IMR-90 (cell line): ENCODE measurements around the gene PSMD9. TPM values are rescaled to one million over a fixed set of nuclear protein-coding genes. Genes with fewer than 3 reads are reported as not detected.

Source experiments
- ATAC-seq: fragments of 200-7000 bp; cut with Tn5 transposase; 2 replicates; pipeline ENCODE4 v1.9.1; 2020; ENCODE audit warnings: low read depth, mild to moderate bottlenecking, moderate library complexity
- BruUV-seq: library from RNA; stranded (reverse); fragments of 400-500 nt; replicated peaks from 2 replicates; lab custom pipeline; 2021; lab: Mats Ljungman, UMichigan
- CTCF ChIA-PET: fragments of 300-600 bp; formaldehyde crosslinking; extraction: SDS; loops from one replicate; lab custom pipeline; 2021; ENCODE audit warnings: antibody characterized with exemption; lab: Yijun Ruan, JAX
- POLR2A ChIA-PET: fragments of 300-600 bp; sonication (Branson Sonifier 250); formaldehyde crosslinking; loops from one replicate; lab custom pipeline; 2022; ENCODE audit warnings: antibody characterized with exemption; ENCODE audit not compliant: unreplicated experiment; lab: Charles Lee
- DNase-seq: peaks from one replicate; pipeline ENCODE4 v3.0.0; 2013
- H2AFZ ChIP-seq: replicated peaks from 2 replicates; pipeline ENCODE3; 2013; ENCODE audit warnings: low read length, mild to moderate bottlenecking; ENCODE audit not compliant: poor library complexity
- H2AK5ac ChIP-seq: 2 replicates; pipeline ENCODE4 v1.6.1; 2013; ENCODE audit warnings: low read depth, low read length, inconsistent platforms
- H2AK9ac ChIP-seq: replicated peaks from 2 replicates; pipeline ENCODE3; 2013; ENCODE audit warnings: mild to moderate bottlenecking, low read depth, low read length, moderate library complexity; ENCODE audit not compliant: poor library complexity
- H2BK120ac ChIP-seq: 2 replicates; pipeline ENCODE4 v1.6.1; 2013; ENCODE audit warnings: low read depth, low read length, inconsistent platforms
- H2BK15ac ChIP-seq: 3 replicates; pipeline ENCODE4 v1.6.1; 2013; ENCODE audit warnings: low read depth, low read length, inconsistent platforms
- H2BK20ac ChIP-seq: 2 replicates; pipeline ENCODE4 v1.6.1; 2013; ENCODE audit warnings: low read depth, mild to moderate bottlenecking, inconsistent platforms, low read length, moderate library complexity
- H2BK5ac ChIP-seq: 2 replicates; pipeline ENCODE4 v1.6.1; 2013; ENCODE audit warnings: mild to moderate bottlenecking, low read depth, low read length, inconsistent platforms; ENCODE audit not compliant: poor library complexity, severe bottlenecking
- H3K14ac ChIP-seq: replicated peaks from 2 replicates; pipeline ENCODE4 v1.6.1; 2013; ENCODE audit warnings: low read depth, low read length, inconsistent platforms
- H3K18ac ChIP-seq: 2 replicates; pipeline ENCODE4 v1.6.1; 2013; ENCODE audit warnings: low read depth, low read length, control low read depth
- H3K23ac ChIP-seq: 2 replicates; pipeline ENCODE4 v1.6.1; 2013; ENCODE audit warnings: low read depth, low read length, inconsistent platforms
- H3K27ac ChIP-seq: 2 replicates; pipeline ENCODE4 v1.5.1; 2013; ENCODE audit warnings: mild to moderate bottlenecking, control low read depth, low read length; ENCODE audit not compliant: insufficient read depth
- H3K27me3 ChIP-seq: 2 replicates; pipeline ENCODE4 v1.6.1; 2013; ENCODE audit warnings: low read length; ENCODE audit not compliant: control insufficient read depth, insufficient read depth
- H3K36me3 ChIP-seq: 2 replicates; pipeline ENCODE4 v1.6.1; 2013; ENCODE audit warnings: low read length, mixed read lengths; ENCODE audit not compliant: control insufficient read depth, insufficient read depth
- H3K4ac ChIP-seq: 2 replicates; pipeline ENCODE4 v1.6.1; 2013; ENCODE audit warnings: low read depth, low read length, inconsistent platforms
- H3K4me1 ChIP-seq: 2 replicates; pipeline ENCODE4 v1.6.1; 2013; ENCODE audit warnings: low read length, mixed read lengths; ENCODE audit not compliant: control insufficient read depth, insufficient read depth
- H3K4me2 ChIP-seq: 2 replicates; pipeline ENCODE4 v1.6.1; 2013; ENCODE audit warnings: low read depth, mild to moderate bottlenecking, control low read depth, low read length, moderate library complexity
- H3K4me3 ChIP-seq: 2 replicates; pipeline ENCODE4 v1.5.1; 2013; ENCODE audit warnings: low read depth, mild to moderate bottlenecking, control low read depth, low read length, moderate library complexity; ENCODE audit not compliant: insufficient read depth
- H3K56ac ChIP-seq: 2 replicates; pipeline ENCODE4 v1.6.1; 2013; ENCODE audit warnings: low read length, inconsistent platforms; ENCODE audit not compliant: insufficient read depth; ENCODE audit errors: extremely low read depth
- H3K79me1 ChIP-seq, 2 experiments: 2 replicates each; pipeline ENCODE4 v1.6.1; 2013; ENCODE audit warnings: low read length in 2 of 2, inconsistent platforms in 1 of 2, low read depth in 1 of 2
- H3K9ac ChIP-seq: 2 replicates; pipeline ENCODE4 v1.6.1; 2013; ENCODE audit warnings: low read depth, low read length, control low read depth
- H3K9me1 ChIP-seq: 2 replicates; pipeline ENCODE4 v1.6.1; 2013; ENCODE audit warnings: low read length, inconsistent platforms; ENCODE audit not compliant: insufficient read depth
- H3K9me3 ChIP-seq: 2 replicates; pipeline ENCODE4 v1.6.1; 2013; ENCODE audit warnings: low read length; ENCODE audit not compliant: control insufficient read depth, insufficient read depth
- H4K20me1 ChIP-seq: 2 replicates; pipeline ENCODE4 v1.6.1; 2013; ENCODE audit warnings: low read length, inconsistent platforms; ENCODE audit not compliant: insufficient read depth
- H4K5ac ChIP-seq: 2 replicates; pipeline ENCODE4 v1.6.1; 2013; ENCODE audit warnings: mild to moderate bottlenecking, low read depth, low read length, control low read depth
- H4K8ac ChIP-seq, 2 experiments: 2 replicates each; pipeline ENCODE4 v1.6.1; 2013; ENCODE audit warnings: low read depth in 2 of 2, low read length in 2 of 2, control low read depth in 1 of 2, inconsistent platforms in 1 of 2
- H4K91ac ChIP-seq: 2 replicates; pipeline ENCODE4 v1.6.1; 2013; ENCODE audit warnings: low read depth, low read length, inconsistent platforms; ENCODE audit not compliant: insufficient read depth
- BHLHE40 ChIP-seq: fragments of 150-350 bp; IDR thresholded peaks from 2 replicates; pipeline ENCODE4 v1.6.1; 2016; ENCODE audit warnings: mild to moderate bottlenecking, low read depth, low read length
- CHD1 ChIP-seq: IDR thresholded peaks from 2 replicates; pipeline ENCODE4 v1.6.1; 2012; ENCODE audit warnings: low read depth, low read length, improper control_type of control experiment
- CTCF ChIP-seq: conservative IDR thresholded peaks from 2 replicates; pipeline ENCODE4 v1.5.1; 2012; ENCODE audit warnings: mild to moderate bottlenecking, low read depth, low read length, improper control_type of control experiment
- FOS ChIP-seq: fragments of 150-350 bp; IDR thresholded peaks from 2 replicates; pipeline ENCODE4 v1.6.1; 2016; ENCODE audit warnings: low read depth, low read length
- MAFK ChIP-seq: IDR thresholded peaks from 2 replicates; pipeline ENCODE4 v1.6.1; 2012; ENCODE audit warnings: low read depth, low read length, improper control_type of control experiment
- MAZ ChIP-seq: IDR thresholded peaks from 2 replicates; pipeline ENCODE4 v1.6.1; 2012; ENCODE audit warnings: low read depth, mild to moderate bottlenecking, low read length, improper control_type of control experiment, moderate library complexity, borderline replicate concordance
- SMC3 ChIP-seq: fragments of 150-350 bp; IDR thresholded peaks from 2 replicates; pipeline ENCODE4 v1.6.1; 2016; ENCODE audit warnings: low read depth, mild to moderate bottlenecking, antibody characterized with exemption, low read length, moderate library complexity
- USF2 ChIP-seq: fragments of 150-350 bp; IDR thresholded peaks from 2 replicates; pipeline ENCODE4 v1.6.1; 2017; ENCODE audit warnings: mild to moderate bottlenecking, antibody characterized with exemption, low read length, low read depth
- WGBS, 2 experiments: methylation state at CpG; one replicate each; pipeline versions ENCODE4 v1.1.5 to v1.1.7; 2013; ENCODE audit warnings: missing lambda C conversion rate in 2 of 2; ENCODE audit not compliant: insufficient read length in 1 of 2; ENCODE audit errors: extremely low coverage in 2 of 2; 5-methylcytosine and 5-hydroxymethylcytosine counted together
- dilution Hi-C: fragments of 300-500 bp; cut with HindIII; formaldehyde crosslinking; loops from one replicate; pipeline ENCODE4 v1.14.3; 2018; ENCODE audit warnings: low sequenced_read_pairs; ENCODE audit not compliant: unreplicated experiment
- in situ Hi-C: fragments of 300-500 bp; cut with MboI; formaldehyde crosslinking; loops from 3 replicates; pipeline ENCODE4 v1.14.3; 2019; ENCODE audit warnings: low sequenced_read_pairs, inconsistent platforms, mixed read lengths
- intact Hi-C: fragments of 100-400 bp; cut with micrococcal nuclease; formaldehyde crosslinking; loops from 2 replicates; pipeline ENCODE4 v1.10.0; 2022
- polyA plus RNA-seq, 3 experiments: library from polyadenylated mRNA; depleted of rRNA; stranded (reverse); fragments of >200 nt; gene quantifications; 2 replicates each; pipeline ENCODE4 v1.2.3, GENCODE V29; 2012; ENCODE audit warnings: low replicate concordance in 1 of 3
- total RNA-seq: library from RNA; depleted of rRNA; stranded (reverse); fragments of >200 nt; gene quantifications from 2 replicates; pipeline ENCODE4 v1.2.3, GENCODE V29; 2012

PSMD9 gene
- total and polyA plus RNA-seq, 2 of the 4 experiments (the other 2 are of a cell fraction), result 135 to 142 TPM

GRCh38 chr12:121849211-121849610 lies 39.4 kb upstream of the PSMD9 start:
- Histone ChIP-seq H2BK20ac (no peak overlapping the region), H3K36me3 (no peaks in the 10 kb centered on the region), H3K14ac (no peak overlapping the region), H4K20me1 (no peaks in the 10 kb centered on the region), H2AK9ac (no peak overlapping the region), H3K4me2 (no peak overlapping the region), H3K56ac (no peak overlapping the region), H3K9me3 (no peaks in the 10 kb centered on the region), H2BK5ac (no peak overlapping the region), H3K27me3 (no peaks in the 10 kb centered on the region; the same call in 1 of the 2 replicates), H3K79me1 (no peaks in the 10 kb centered on the region), H3K23ac (no peak overlapping the region), H3K4me1 (no peaks in the 10 kb centered on the region), H2BK15ac (no peak overlapping the region), H2AK5ac (no peak overlapping the region), H4K91ac (no peak overlapping the region), H3K18ac (no peak overlapping the region), H2AFZ (no peak overlapping the region), H3K9me1 (no peaks in the 10 kb centered on the region), H3K9ac (no peak overlapping the region), H4K5ac (no peak overlapping the region), H3K27ac (no peak overlapping the region), H3K4me3 (no peak overlapping the region), H4K8ac (no peak overlapping the region), H2BK120ac (no peak overlapping the region), H3K4ac (no peak overlapping the region)
- intact Hi-C loops (no loop called here), dilution Hi-C loops (no loop called here), in situ Hi-C loops (no loop called here)
- WGBS, 2 experiments, result no CpG with 5 or more reads among the region's 6 CpGs
- TF ChIP-seq CHD1, result no peak
- no peak for TF ChIP-seq MAZ
- no peak for TF ChIP-seq SMC3
- no peak for TF ChIP-seq MAFK
- no peak for TF ChIP-seq BHLHE40
- no peak for TF ChIP-seq CTCF
- TF ChIP-seq FOS, result no peak
- no peak for TF ChIP-seq USF2
- BruUV-seq, result no TSS peak
- ATAC-seq (no peak), DNase-seq (no peak)
- ChIA-PET POLR2A (no interaction called here), CTCF (no interaction called here)
